ENCODE results near the gene TNNC2. TPM values are rescaled to one million over a fixed set of nuclear protein-coding genes. Genes with fewer than 3 reads are reported as not detected.

TNNC2 gene
- total and polyA plus RNA-seq, 4 donors = 1.9 to 26.3 TPM; not detected in 2

DNA sequence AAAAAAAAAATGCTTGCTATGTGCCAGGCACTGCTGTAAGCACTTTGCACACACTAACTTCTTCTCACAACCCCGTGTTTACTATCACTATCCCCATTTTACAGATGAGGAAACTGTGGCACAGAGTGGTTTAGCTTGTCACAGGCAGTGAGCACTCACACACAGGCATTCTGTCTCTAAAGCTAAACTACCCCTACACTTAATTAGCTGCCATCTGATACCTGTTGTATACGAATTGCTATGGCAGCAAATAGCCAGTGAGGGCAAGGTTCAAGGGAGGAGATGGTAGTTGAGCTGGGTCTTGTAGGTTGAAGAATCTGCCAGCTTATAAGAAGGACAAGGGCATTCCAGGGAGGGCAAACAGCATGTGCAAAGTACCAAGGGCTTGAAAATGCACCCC, 5.2 kb downstream of the TNNC2 start:
- ATAC-seq (ENCODE audit: low FRiP score) (no peak), DNase-seq (no peak)
- WGBS, 2 donors = 84 to 87% methylated on average over 2 of the region's 2 CpGs
- Histone ChIP-seq H3K4me3 (ENCODE audit: low read length in 2 of 2) (no peak overlapping the region), H3K4me1 (ENCODE audit: control insufficient read depth in 1 of 2, insufficient read depth in 2 of 2, low read length in 2 of 2) (peaks cover 0 to 6% of the 10 kb centered on the region in 2 donors), H3K36me3 (ENCODE audit: control insufficient read depth in 1 of 2, insufficient read depth in 2 of 2, low read length in 1 of 2) (no peaks in the 10 kb centered on the region), H3K9me3 (ENCODE audit: control insufficient read depth, low read length) (no peaks in the 10 kb centered on the region), H3K27ac (ENCODE audit: low read depth in 1 of 2, low read length in 2 of 2) (no peak overlapping the region), H3K27me3 (ENCODE audit: control insufficient read depth in 1 of 2, insufficient read depth in 2 of 2, low read length in 1 of 2) (no peaks in the 10 kb centered on the region)
- intact Hi-C loops (cut with DNase I) = no loop called here

DNA sequence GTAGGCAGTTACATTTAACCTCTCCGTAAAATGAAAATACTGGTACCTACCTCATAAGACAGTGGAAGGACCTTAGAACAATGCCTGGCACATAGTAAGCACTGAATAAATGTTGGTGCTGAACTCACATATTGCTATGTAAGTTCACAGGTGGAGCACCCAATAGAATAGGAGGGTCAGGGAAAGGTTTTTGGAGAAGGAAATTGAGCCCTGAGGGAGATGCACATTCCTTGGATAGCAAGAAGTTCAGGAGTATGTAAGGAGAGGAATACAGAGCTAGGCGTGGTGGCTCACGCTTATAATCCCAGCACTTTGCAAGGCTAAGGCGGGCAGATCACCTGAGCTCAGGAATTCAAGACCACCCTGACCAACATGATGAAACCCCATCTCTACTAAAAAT, 7.6 kb downstream of the TNNC2 start:
- Histone ChIP-seq H3K4me1 (ENCODE audit: control insufficient read depth in 1 of 2, insufficient read depth in 2 of 2, low read length in 2 of 2) (peaks cover 0 to 6% of the 10 kb centered on the region in 2 donors), H3K9me3 (ENCODE audit: control insufficient read depth, low read length) (no peaks in the 10 kb centered on the region), H3K27ac (ENCODE audit: low read depth in 1 of 2, low read length in 2 of 2) (no peak overlapping the region), H3K27me3 (ENCODE audit: control insufficient read depth in 1 of 2, insufficient read depth in 2 of 2, low read length in 1 of 2) (no peaks in the 10 kb centered on the region), H3K4me3 (ENCODE audit: low read length in 2 of 2) (no peak overlapping the region), H3K36me3 (ENCODE audit: control insufficient read depth in 1 of 2, insufficient read depth in 2 of 2, low read length in 1 of 2) (no peaks in the 10 kb centered on the region)
- 96 to 97% methylated on average over 4 of the region's 4 CpGs for WGBS, 2 donors
- DNase-seq = no peak
- ATAC-seq (ENCODE audit: low FRiP score) = no peak
- intact Hi-C loops (cut with DNase I) = no loop called here

DNA sequence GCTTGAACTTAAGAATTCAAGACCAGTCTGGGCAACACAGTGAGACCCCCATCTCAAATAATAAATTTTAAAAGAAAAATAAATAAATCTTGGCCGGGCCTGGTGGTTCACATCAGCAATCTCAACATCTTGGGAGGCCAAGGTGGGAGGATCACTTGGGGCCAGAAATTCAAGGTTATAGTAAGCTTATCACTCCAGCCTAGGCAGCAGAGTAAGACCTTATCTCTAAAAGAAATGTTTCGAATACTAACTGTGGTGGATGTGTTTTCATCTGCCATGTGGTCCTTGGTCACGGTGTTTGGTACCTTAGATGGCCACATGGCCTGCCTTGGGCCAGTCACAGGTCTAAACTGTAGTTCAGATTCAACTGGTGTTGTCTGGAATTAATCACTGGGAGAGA, 8.9 kb downstream of the TNNC2 start:
- Histone ChIP-seq H3K4me1 (ENCODE audit: control insufficient read depth in 1 of 2, insufficient read depth in 2 of 2, low read length in 2 of 2) (peaks cover 0 to 6% of the 10 kb centered on the region in 2 donors), H3K27me3 (ENCODE audit: control insufficient read depth in 1 of 2, insufficient read depth in 2 of 2, low read length in 1 of 2) (no peaks in the 10 kb centered on the region), H3K27ac (ENCODE audit: low read depth in 1 of 2, low read length in 2 of 2) (peak overlapping the region; percentile 77 to 85), H3K9me3 (ENCODE audit: control insufficient read depth, low read length) (no peaks in the 10 kb centered on the region), H3K4me3 (ENCODE audit: low read length in 2 of 2) (no peak overlapping the region), H3K36me3 (ENCODE audit: control insufficient read depth in 1 of 2, insufficient read depth in 2 of 2, low read length in 1 of 2) (no peaks in the 10 kb centered on the region)
- ATAC-seq (ENCODE audit: low FRiP score) = no peak
- no peak for DNase-seq
- intact Hi-C loops (cut with DNase I) = no loop called here
- 25 to 28% methylated on average over 3 of the region's 3 CpGs for WGBS, 2 donors

DNA sequence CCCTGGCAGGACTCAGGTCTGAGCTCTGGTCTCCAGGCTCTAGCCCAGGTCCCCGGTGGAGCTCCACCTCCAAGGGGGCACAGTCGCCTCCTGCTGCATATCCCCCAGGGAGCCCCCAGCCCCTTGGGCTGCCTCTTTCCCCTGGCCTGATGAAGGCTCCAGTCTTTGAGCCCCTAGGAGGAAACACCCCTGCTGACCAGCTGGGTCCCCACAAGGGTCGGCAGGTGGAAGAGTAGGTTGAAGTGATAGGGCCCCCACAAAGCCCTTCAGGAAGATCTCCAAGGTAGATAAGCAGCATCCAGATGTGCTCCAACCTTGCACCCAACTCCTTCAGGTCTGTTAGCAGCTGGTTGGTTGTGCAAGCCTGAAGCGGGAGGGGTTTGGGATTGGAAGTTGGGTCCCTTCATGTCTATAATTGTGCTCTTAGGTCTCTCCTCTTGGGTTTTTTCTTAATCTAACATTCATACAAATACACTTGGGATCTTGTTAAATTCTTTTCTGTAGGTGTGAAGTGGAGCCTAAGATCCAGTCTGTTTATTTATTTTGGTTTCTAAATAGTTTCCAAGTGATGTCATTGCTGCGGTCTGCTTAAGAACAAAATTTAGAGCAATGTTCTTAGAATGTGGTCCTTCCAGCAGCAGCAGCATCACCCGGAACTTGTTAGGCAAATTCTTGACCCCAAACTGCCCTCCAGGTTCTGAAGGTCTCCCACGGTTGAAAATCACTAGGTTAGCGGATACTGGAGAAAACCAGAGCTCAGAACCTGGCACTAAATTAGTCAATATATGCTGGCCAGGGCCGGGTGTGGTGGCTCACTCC, 9.5 kb downstream of the TNNC2 start:
- no peaks in the 10 kb centered on the region for H3K27me3 ChIP-seq (ENCODE audit: control insufficient read depth in 1 of 2, insufficient read depth in 2 of 2, low read length in 1 of 2)
- no peaks in the 10 kb centered on the region for H3K36me3 ChIP-seq (ENCODE audit: control insufficient read depth in 1 of 2, insufficient read depth in 2 of 2, low read length in 1 of 2)
- no peak for DNase-seq
- H3K4me3 ChIP-seq (ENCODE audit: low read length in 2 of 2) = no peak overlapping the region
- WGBS, 2 donors = 10 to 15% methylated on average over 8 to 9 of the region's 9 CpGs
- H3K9me3 ChIP-seq (ENCODE audit: control insufficient read depth, low read length) = no peaks in the 10 kb centered on the region
- H3K4me1 ChIP-seq (ENCODE audit: control insufficient read depth in 1 of 2, insufficient read depth in 2 of 2, low read length in 2 of 2) = peaks cover 0 to 6% of the 10 kb centered on the region in 2 donors
- peak overlapping the region; percentile 3 to 98 for H3K27ac ChIP-seq (ENCODE audit: low read depth in 1 of 2, low read length in 2 of 2)
- intact Hi-C loops (cut with DNase I) = loop anchor here in 1 of 2 donors (2.0 kb wide), 1 partner anchor 17 kb away; no protein-coding TSS in a partner anchor
- peak; percentile 58 for ATAC-seq (ENCODE audit: low FRiP score)

DNA sequence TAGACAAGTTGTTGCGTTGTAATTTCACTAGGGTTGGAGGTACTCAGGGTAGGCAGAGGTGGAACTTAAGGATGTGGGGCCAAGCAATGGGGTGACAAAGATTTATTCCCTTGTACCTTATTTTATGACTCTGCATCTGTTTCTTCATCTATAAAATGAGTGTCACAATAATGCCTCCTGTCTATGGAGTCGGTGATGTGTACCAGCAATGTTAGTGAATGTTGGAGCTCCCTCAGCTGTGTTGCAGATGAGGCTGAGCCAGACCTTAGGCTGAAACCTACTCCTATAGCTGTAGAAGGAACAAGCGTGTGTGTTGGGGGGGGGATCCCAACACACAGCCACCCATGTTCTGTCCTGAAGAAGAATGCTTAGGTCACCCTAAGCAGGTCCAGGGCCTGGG, 10.2 kb downstream of the TNNC2 start:
- WGBS, 2 donors = 63 to 74% methylated on average over 3 of the region's 3 CpGs
- Histone ChIP-seq H3K9me3 (ENCODE audit: control insufficient read depth, low read length) (no peaks in the 10 kb centered on the region), H3K4me1 (ENCODE audit: control insufficient read depth in 1 of 2, insufficient read depth in 2 of 2, low read length in 2 of 2) (peaks cover 0 to 6% of the 10 kb centered on the region in 2 donors), H3K27ac (ENCODE audit: low read depth in 1 of 2, low read length in 2 of 2) (peak overlapping the region in 1 of 2 donors; percentile 98), H3K36me3 (ENCODE audit: control insufficient read depth in 1 of 2, insufficient read depth in 2 of 2, low read length in 1 of 2) (no peaks in the 10 kb centered on the region), H3K27me3 (ENCODE audit: control insufficient read depth in 1 of 2, insufficient read depth in 2 of 2, low read length in 1 of 2) (no peaks in the 10 kb centered on the region), H3K4me3 (ENCODE audit: low read length in 2 of 2) (no peak overlapping the region)
- no peak for DNase-seq
- no peak for ATAC-seq (ENCODE audit: low FRiP score)
- intact Hi-C loops (cut with DNase I) = loop anchor here in 1 of 2 donors (2.0 kb wide), 1 partner anchor 18 kb away; no protein-coding TSS in a partner anchor

DNA sequence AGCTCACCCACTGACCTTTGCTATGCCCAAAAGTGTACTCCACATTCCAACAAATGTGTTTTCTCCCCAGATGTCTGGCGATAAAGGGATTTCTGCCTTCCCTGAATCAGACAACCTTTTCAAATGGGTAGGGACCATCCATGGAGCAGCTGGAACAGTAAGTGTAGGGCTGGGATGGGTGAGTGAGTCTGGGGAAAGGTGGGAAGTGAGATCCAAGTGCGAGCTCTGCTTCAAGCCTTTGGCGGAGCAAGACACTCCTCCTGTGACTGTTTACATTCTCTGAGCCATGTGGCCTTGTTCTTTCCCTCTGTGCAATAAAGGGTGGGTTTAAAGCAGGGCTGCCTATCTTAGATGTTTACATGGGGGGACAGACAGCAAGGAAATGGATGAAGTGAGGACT, 12.8 kb downstream of the TNNC2 start:
- no peak for ATAC-seq (ENCODE audit: low FRiP score)
- DNase-seq = peak in 1 of 2 donors; percentile 0
- H3K9me3 ChIP-seq (ENCODE audit: control insufficient read depth, low read length) = no peaks in the 10 kb centered on the region

DNA sequence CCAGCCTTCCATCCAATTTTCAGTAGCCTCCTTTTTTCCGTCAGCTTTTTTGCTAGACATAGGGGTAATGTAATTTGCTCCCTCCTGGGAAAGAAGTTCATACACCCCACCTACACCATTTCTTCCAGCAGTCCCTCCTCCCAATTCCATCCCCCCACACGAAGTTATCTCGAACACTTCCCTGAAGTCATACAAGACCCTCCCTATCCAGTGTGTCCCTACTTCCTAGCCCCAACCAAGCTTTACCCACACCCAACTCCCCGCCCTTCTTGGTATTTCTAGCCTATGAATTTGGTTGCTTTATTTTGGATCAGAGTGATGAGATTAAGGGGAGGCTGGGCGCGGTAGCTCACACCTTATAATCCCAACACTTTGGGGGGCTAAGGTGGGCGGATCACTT, 13.6 kb downstream of the TNNC2 start:
- intact Hi-C loops (cut with DNase I) = no loop called here
- ATAC-seq (ENCODE audit: low FRiP score) (no peak), DNase-seq (no peak)
- Histone ChIP-seq H3K9me3 (ENCODE audit: control insufficient read depth, low read length) (no peaks in the 10 kb centered on the region), H3K4me1 (ENCODE audit: control insufficient read depth in 1 of 2, insufficient read depth in 2 of 2, low read length in 2 of 2) (peaks cover 0 to 6% of the 10 kb centered on the region in 2 donors), H3K4me3 (ENCODE audit: low read length in 2 of 2) (no peak overlapping the region), H3K36me3 (ENCODE audit: control insufficient read depth in 1 of 2, insufficient read depth in 2 of 2, low read length in 1 of 2) (no peaks in the 10 kb centered on the region), H3K27me3 (ENCODE audit: control insufficient read depth in 1 of 2, insufficient read depth in 2 of 2, low read length in 1 of 2) (no peaks in the 10 kb centered on the region), H3K27ac (ENCODE audit: low read depth in 1 of 2, low read length in 2 of 2) (no peak overlapping the region)
- WGBS, 2 donors = 54 to 59% methylated on average over 7 of the region's 7 CpGs

More for the DNA sequence above, 12.8 kb downstream of the TNNC2 start:
- Histone ChIP-seq H3K4me1 (ENCODE audit: control insufficient read depth in 1 of 2, insufficient read depth in 2 of 2, low read length in 2 of 2) (peaks cover 0 to 6% of the 10 kb centered on the region in 2 donors), H3K27me3 (ENCODE audit: control insufficient read depth in 1 of 2, insufficient read depth in 2 of 2, low read length in 1 of 2) (no peaks in the 10 kb centered on the region), H3K27ac (ENCODE audit: low read depth in 1 of 2, low read length in 2 of 2) (no peak overlapping the region), H3K36me3 (ENCODE audit: control insufficient read depth in 1 of 2, insufficient read depth in 2 of 2, low read length in 1 of 2) (no peaks in the 10 kb centered on the region), H3K4me3 (ENCODE audit: low read length in 2 of 2) (no peak overlapping the region)
- intact Hi-C loops (cut with DNase I) = no loop called here
- WGBS, 2 donors = 83 to 87% methylated on average over 3 of the region's 3 CpGs

DNA sequence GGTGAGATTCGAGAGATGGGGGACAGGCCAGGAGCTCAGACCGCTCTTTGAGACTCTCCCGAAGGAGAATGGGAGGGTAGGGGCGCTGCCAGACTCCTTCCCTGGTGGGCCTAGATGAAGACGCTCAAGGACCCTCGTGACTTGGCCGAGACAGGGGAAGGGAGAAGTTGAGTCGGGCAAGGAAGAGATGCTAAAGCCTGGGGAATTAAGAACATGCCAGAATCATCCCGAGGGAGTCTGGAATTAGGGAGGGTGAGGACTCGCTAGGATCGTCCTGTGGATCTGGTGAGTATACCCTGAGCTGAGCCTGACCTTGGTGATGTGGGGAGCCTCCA, 14.1 kb downstream of the TNNC2 start:
- no peak overlapping the region for H3K4me3 ChIP-seq (ENCODE audit: low read length in 2 of 2)
- intact Hi-C loops (cut with DNase I) = no loop called here
- H3K4me1 ChIP-seq (ENCODE audit: control insufficient read depth in 1 of 2, insufficient read depth in 2 of 2, low read length in 2 of 2) = peaks cover 0 to 6% of the 10 kb centered on the region in 2 donors
- no peak overlapping the region for H3K27ac ChIP-seq (ENCODE audit: low read depth in 1 of 2, low read length in 2 of 2)
- no peaks in the 10 kb centered on the region for H3K36me3 ChIP-seq (ENCODE audit: control insufficient read depth in 1 of 2, insufficient read depth in 2 of 2, low read length in 1 of 2)
- DNase-seq (no peak), ATAC-seq (ENCODE audit: low FRiP score) (no peak)
- no peaks in the 10 kb centered on the region for H3K9me3 ChIP-seq (ENCODE audit: control insufficient read depth, low read length)
- WGBS, 2 donors = 2 to 5% methylated on average over 11 of the region's 11 CpGs
- H3K27me3 ChIP-seq (ENCODE audit: control insufficient read depth in 1 of 2, insufficient read depth in 2 of 2, low read length in 1 of 2) = no peaks in the 10 kb centered on the region
